ENCODE data around the gene EPHA6.

DNA sequence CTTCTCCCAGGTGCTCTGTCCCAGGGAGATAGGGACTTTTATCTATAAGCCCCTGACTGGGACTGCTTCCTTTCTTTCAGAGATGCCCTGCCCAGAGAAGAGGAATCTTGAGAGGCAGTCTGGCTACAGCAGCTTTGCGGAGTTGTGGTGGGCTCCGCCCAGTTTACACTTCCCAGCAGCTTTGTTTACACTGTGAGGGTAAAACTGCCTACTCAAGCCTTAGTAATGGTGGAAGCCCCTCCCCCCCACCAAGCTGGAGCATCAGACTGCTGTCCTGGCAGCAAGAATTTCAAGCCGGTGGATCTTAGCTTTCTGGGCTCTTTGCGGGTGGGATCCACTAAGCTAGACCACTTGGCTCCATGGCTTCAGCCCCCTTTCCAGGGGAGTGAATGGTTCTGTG, 696.4 kb downstream of the EPHA6 start:
- no peak for TF ChIP-seq POLR2A (IDR thresholded peaks at IDR 0.05)
- TF ChIP-seq, protein P1, sequence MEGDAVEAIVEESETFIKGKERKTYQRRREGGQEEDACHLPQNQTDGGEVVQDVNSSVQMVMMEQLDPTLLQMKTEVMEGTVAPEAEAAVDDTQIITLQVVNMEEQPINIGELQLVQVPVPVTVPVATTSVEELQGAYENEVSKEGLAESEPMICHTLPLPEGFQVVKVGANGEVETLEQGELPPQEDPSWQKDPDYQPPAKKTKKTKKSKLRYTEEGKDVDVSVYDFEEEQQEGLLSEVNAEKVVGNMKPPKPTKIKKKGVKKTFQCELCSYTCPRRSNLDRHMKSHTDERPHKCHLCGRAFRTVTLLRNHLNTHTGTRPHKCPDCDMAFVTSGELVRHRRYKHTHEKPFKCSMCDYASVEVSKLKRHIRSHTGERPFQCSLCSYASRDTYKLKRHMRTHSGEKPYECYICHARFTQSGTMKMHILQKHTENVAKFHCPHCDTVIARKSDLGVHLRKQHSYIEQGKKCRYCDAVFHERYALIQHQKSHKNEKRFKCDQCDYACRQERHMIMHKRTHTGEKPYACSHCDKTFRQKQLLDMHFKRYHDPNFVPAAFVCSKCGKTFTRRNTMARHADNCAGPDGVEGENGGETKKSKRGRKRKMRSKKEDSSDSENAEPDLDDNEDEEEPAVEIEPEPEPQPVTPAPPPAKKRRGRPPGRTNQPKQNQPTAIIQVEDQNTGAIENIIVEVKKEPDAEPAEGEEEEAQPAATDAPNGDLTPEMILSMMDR (IDR thresholded peaks at IDR 0.05 in 4 of 5, conservative IDR thresholded peaks at IDR 0.05 in 1 of 5) = no peak

Measured in gastrocnemius medialis (tissue), 4 donors.